ENCODE measurements around the gene CDC5L.
A peak's percentile ranks its signal among the peaks of the same experiment; 100 is the strongest.

CDC5L gene

GRCh38 chr6:44388887-44389286 lies 1.4 kb downstream of the CDC5L start:
- TF ChIP-seq CTCF (IDR thresholded peaks at IDR 0.05; ENCODE audit: low read depth, low read length), result no peak
- H3K4me3 ChIP-seq (ENCODE audit: low read depth, low read length), result peak overlapping the region; percentile 93

- no peak for TF ChIP-seq CTCF (IDR thresholded peaks at IDR 0.05; ENCODE audit: low read depth, low read length)
- no peak overlapping the region for H3K4me3 ChIP-seq (ENCODE audit: low read depth, low read length)
Observed at GRCh38 chr6:44390158-44390683, 2.7 kb downstream of the CDC5L start.

- TF ChIP-seq CTCF (IDR thresholded peaks at IDR 0.05; ENCODE audit: low read depth, low read length), result no peak
- no peak overlapping the region for H3K4me3 ChIP-seq (ENCODE audit: low read depth, low read length)
Observed at GRCh38 chr6:44395501-44395900, 8.0 kb downstream of the CDC5L start.

GRCh38 chr6:44396968-44397367 lies 9.5 kb downstream of the CDC5L start:
- no peak for TF ChIP-seq CTCF (IDR thresholded peaks at IDR 0.05; ENCODE audit: low read depth, low read length)

GRCh38 chr6:44397424-44398164 lies 10.1 kb downstream of the CDC5L start:
- H3K4me3 ChIP-seq (ENCODE audit: low read depth, low read length), result no peak overlapping the region
- TF ChIP-seq CTCF (IDR thresholded peaks at IDR 0.05; ENCODE audit: low read depth, low read length), result no peak

More at GRCh38 chr6:44396968-44397367, 9.5 kb downstream of the CDC5L start:
- no peak overlapping the region for H3K4me3 ChIP-seq (ENCODE audit: low read depth, low read length)

- no peak for TF ChIP-seq CTCF (IDR thresholded peaks at IDR 0.05; ENCODE audit: low read depth, low read length)
- no peak overlapping the region for H3K4me3 ChIP-seq (ENCODE audit: low read depth, low read length)
Observed at GRCh38 chr6:44399991-44400390, 12.5 kb downstream of the CDC5L start.

GRCh38 chr6:44400572-44400971 lies 13.1 kb downstream of the CDC5L start:
- H3K4me3 ChIP-seq (ENCODE audit: low read depth, low read length), result no peak overlapping the region
- TF ChIP-seq CTCF (IDR thresholded peaks at IDR 0.05; ENCODE audit: low read depth, low read length), result no peak
